ENCODE data around the gene RGS13. TPM values are rescaled to one million over a fixed set of nuclear protein-coding genes. Genes with fewer than 3 reads are reported as not detected.

Gene RGS13
- total RNA-seq, 2 experiments from 2014 or later, result not detected

- no peak for TF ChIP-seq CTCF (IDR thresholded peaks at IDR 0.05)
- ChIA-PET POLR2A (interaction anchor here (0.6 kb wide), 1 partner anchor 11 kb away, joined by 4 read pairs; no protein-coding TSS in a partner anchor), CTCF (interaction anchor here (0.6 kb wide), 1 partner anchor 597 kb away, joined by 4 read pairs; no protein-coding TSS in a partner anchor)
- no peak for ATAC-seq
- no peak overlapping the region for H3K4me3 Mint-ChIP-seq
- intact Hi-C loops (cut with micrococcal nuclease), result no loop called here
- H3K27me3 Mint-ChIP-seq, result peaks cover 7% of the 10 kb centered on the region
- peaks cover 8% of the 10 kb centered on the region for H3K4me1 Mint-ChIP-seq (ENCODE audit: low read depth)
- DNase-seq, result no peak
- no peak overlapping the region for H3K27ac Mint-ChIP-seq
- H3K9me3 Mint-ChIP-seq, result no peaks in the 10 kb centered on the region
- H3K36me3 Mint-ChIP-seq (ENCODE audit: low read depth), result no peaks in the 10 kb centered on the region
These were observed 62.8 kb downstream of the RGS13 start for GRCh38 chr1:192698731-192699130.

GRCh38 chr1:192700834-192701271 lies 64.9 kb downstream of the RGS13 start:
- Mint-ChIP-seq H3K36me3 (ENCODE audit: low read depth) (no peaks in the 10 kb centered on the region), H3K9me3 (no peaks in the 10 kb centered on the region), H3K4me3 (no peak overlapping the region), H3K4me1 (ENCODE audit: low read depth) (peaks cover 10% of the 10 kb centered on the region), H3K27me3 (peaks cover 5% of the 10 kb centered on the region), H3K27ac (no peak overlapping the region)
- TF ChIP-seq CTCF (IDR thresholded peaks at IDR 0.05), result no peak
- CTCF ChIA-PET, result no interaction called here
- no peak for DNase-seq
- POLR2A ChIA-PET, result no interaction called here
- intact Hi-C loops (cut with micrococcal nuclease), result no loop called here
- ATAC-seq, result no peak

GRCh38 chr1:192702212-192702902 lies 66.4 kb downstream of the RGS13 start:
- POLR2A ChIA-PET, result no interaction called here
- CTCF ChIA-PET, result interaction anchor here (1.2 kb wide), 1 partner anchor 78 kb away, joined by 3 read pairs; no protein-coding TSS in a partner anchor
- peaks cover 5% of the 10 kb centered on the region for H3K27me3 Mint-ChIP-seq
- ATAC-seq, result no peak
- H3K9me3 Mint-ChIP-seq, result no peaks in the 10 kb centered on the region
- TF ChIP-seq CTCF (IDR thresholded peaks at IDR 0.05), result no peak
- H3K27ac Mint-ChIP-seq, result no peak overlapping the region
- no peak overlapping the region for H3K4me3 Mint-ChIP-seq
- no peak for DNase-seq
- peaks cover 10% of the 10 kb centered on the region for H3K4me1 Mint-ChIP-seq (ENCODE audit: low read depth)
- H3K36me3 Mint-ChIP-seq (ENCODE audit: low read depth), result no peaks in the 10 kb centered on the region
- intact Hi-C loops (cut with micrococcal nuclease), result no loop called here

- Mint-ChIP-seq H3K9me3 (no peaks in the 10 kb centered on the region), H3K27me3 (peaks cover 2% of the 10 kb centered on the region), H3K27ac (peak overlapping the region; percentile 19), H3K36me3 (ENCODE audit: low read depth) (no peaks in the 10 kb centered on the region), H3K4me1 (ENCODE audit: low read depth) (peaks cover 10% of the 10 kb centered on the region), H3K4me3 (no peak overlapping the region)
- ChIA-PET CTCF (interaction anchor here (1.2 kb wide), 1 partner anchor 77 kb away, joined by 3 read pairs; no protein-coding TSS in a partner anchor), POLR2A (no interaction called here)
- ATAC-seq, result peak; percentile 68
- DNase-seq, result no peak
- intact Hi-C loops (cut with micrococcal nuclease), result no loop called here
- no peak for TF ChIP-seq CTCF (IDR thresholded peaks at IDR 0.05)
These were observed 67.6 kb downstream of the RGS13 start for GRCh38 chr1:192703283-192704206.

GRCh38 chr1:192705510-192705909 lies 69.6 kb downstream of the RGS13 start:
- no peak for DNase-seq
- no peaks in the 10 kb centered on the region for H3K9me3 Mint-ChIP-seq
- ATAC-seq, result no peak
- intact Hi-C loops (cut with micrococcal nuclease), result no loop called here
- H3K36me3 Mint-ChIP-seq (ENCODE audit: low read depth), result no peaks in the 10 kb centered on the region
- no peak overlapping the region for H3K4me3 Mint-ChIP-seq
- CTCF ChIA-PET, result no interaction called here
- no peak overlapping the region for H3K27ac Mint-ChIP-seq
- peaks cover 10% of the 10 kb centered on the region for H3K4me1 Mint-ChIP-seq (ENCODE audit: low read depth)
- no peak for TF ChIP-seq CTCF (IDR thresholded peaks at IDR 0.05)
- H3K27me3 Mint-ChIP-seq, result peaks cover 2% of the 10 kb centered on the region
- POLR2A ChIA-PET, result no interaction called here
